ENCODE data around the gene GSTM4. TPM values are rescaled to one million over a fixed set of nuclear protein-coding genes. Genes with fewer than 3 reads are reported as not detected.

Gene GSTM4
- total and polyA plus RNA-seq, 2 of the 8 experiments (the other 6 are each of a cell fraction or from before 2014, with no cell fraction given) = 11.3 to 31.4 TPM

DNA sequence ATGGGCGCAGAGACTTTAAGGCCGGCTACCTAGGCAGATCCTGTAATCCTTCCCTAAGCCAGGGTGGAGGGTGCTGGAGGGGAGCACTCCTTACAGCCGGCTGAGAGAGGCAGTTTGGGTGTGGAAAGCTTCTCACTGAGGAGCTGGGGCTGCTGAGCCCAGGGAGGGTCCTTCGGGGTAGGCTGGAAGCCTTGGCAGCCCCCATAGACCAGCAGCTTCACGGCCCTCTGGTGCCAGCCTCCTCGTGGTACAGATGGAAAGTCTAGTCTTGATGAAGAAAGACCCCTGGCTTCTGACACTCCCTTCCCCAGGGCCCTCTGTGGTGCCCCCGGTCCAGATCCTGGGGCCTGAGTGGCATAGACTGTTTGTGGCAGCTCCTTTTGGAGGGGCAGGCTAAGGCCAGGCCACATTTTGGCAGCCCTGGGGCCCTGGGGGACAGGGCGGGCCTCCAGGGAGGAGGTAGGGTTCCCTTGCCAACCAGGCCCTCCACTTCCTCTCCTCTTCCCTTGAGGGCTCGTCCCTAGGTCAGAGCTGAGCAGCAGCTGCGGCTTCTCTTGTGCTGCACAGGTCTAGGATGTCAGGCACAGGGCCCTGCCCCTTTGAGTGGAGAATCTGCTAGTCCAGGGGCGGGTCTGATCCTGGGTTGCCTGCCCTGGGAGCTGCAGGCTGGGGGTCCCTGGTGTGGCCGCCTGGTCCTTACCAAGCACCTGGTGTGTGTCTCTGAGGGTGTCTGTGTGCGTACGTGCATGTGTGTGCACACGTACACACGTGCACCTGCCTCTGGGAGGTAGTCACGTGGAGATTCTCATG, 31.5 kb upstream of the GSTM4 start (continued):
- TF ChIP-seq, protein P1, sequence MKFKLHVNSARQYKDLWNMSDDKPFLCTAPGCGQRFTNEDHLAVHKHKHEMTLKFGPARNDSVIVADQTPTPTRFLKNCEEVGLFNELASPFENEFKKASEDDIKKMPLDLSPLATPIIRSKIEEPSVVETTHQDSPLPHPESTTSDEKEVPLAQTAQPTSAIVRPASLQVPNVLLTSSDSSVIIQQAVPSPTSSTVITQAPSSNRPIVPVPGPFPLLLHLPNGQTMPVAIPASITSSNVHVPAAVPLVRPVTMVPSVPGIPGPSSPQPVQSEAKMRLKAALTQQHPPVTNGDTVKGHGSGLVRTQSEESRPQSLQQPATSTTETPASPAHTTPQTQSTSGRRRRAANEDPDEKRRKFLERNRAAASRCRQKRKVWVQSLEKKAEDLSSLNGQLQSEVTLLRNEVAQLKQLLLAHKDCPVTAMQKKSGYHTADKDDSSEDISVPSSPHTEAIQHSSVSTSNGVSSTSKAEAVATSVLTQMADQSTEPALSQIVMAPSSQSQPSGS (IDR thresholded peaks at IDR 0.05; ENCODE audit: low read length) = no peak
- TF ChIP-seq RNF2 (IDR thresholded peaks at IDR 0.05; ENCODE audit: borderline replicate concordance, low read depth, low read length, missing control alignments, poor library complexity, severe bottlenecking) = no peak
- no peak for TF ChIP-seq CHD2 (IDR thresholded peaks at IDR 0.05; ENCODE audit: low read length)
- no peak for TF ChIP-seq SIRT6 (IDR thresholded peaks at IDR 0.05; ENCODE audit: low read length)
- no peak for TF ChIP-seq POLR2AphosphoS5 (IDR thresholded peaks at IDR 0.05; ENCODE audit: low read depth, low read length)
- no peak for TF ChIP-seq TEAD4 (IDR thresholded peaks at IDR 0.05; ENCODE audit: low read depth, low read length)
- TF ChIP-seq EGR1 (IDR thresholded peaks at IDR 0.05; ENCODE audit: borderline replicate concordance, low read depth, low read length) = no peak
- TF ChIP-seq POU5F1 (IDR thresholded peaks at IDR 0.05; ENCODE audit: low read depth, low read length) = no peak
